CD14-positive monocyte (primary cell): ENCODE measurements around the gene ZNF343. TPM values are rescaled to one million over a fixed set of nuclear protein-coding genes. Genes with fewer than 3 reads are reported as not detected.

Source experiments
- DNase-seq, 3 donors: peaks; one replicate each; pipeline ENCODE4 v3.0.0-alpha.2; 2011 to 2022
- H2AFZ ChIP-seq: 2 replicates; pipeline ENCODE4 v1.6.0; 2012; ENCODE audit warnings: mild to moderate bottlenecking, low read depth, low read length, inconsistent platforms; ENCODE audit not compliant: insufficient read depth, poor library complexity, severe bottlenecking
- H3K27ac ChIP-seq, 2 donors: 1 replicate in 1 of 2; 2 replicates in 1 of 2; pipeline ENCODE4 v1.5.1; 2012 to 2013; ENCODE audit warnings: low read length in 2 of 2, control low read depth in 1 of 2, inconsistent platforms in 1 of 2, low read depth in 1 of 2, mild to moderate bottlenecking in 1 of 2
- H3K27me3 ChIP-seq, 2 donors: one replicate each; pipeline versions ENCODE4 v1.6.0 to v1.6.1; 2011 to 2013; ENCODE audit warnings: low read length in 2 of 2; ENCODE audit not compliant: control insufficient read depth in 2 of 2, insufficient read depth in 2 of 2
- H3K36me3 ChIP-seq, 2 donors: replicated peaks in 1 of 2; 1 replicate in 1 of 2; 2 replicates in 1 of 2; pipeline versions ENCODE4 v1.5.1 to v1.6.1; 2012 to 2013; ENCODE audit warnings: low read length in 2 of 2, control low read depth in 1 of 2, inconsistent platforms in 1 of 2, mild to moderate bottlenecking in 1 of 2; ENCODE audit not compliant: insufficient read depth in 2 of 2, control insufficient read depth in 1 of 2
- H3K4me1 ChIP-seq, 2 donors: 1 replicate in 1 of 2; 2 replicates in 1 of 2; pipeline versions ENCODE4 v1.5.1 to v1.6.1; 2012 to 2013; ENCODE audit warnings: low read length in 2 of 2, control low read depth in 1 of 2, inconsistent platforms in 1 of 2, mild to moderate bottlenecking in 1 of 2, moderate library complexity in 1 of 2; ENCODE audit not compliant: insufficient read depth in 2 of 2, control insufficient read depth in 1 of 2
- H3K4me2 ChIP-seq: replicated peaks from 2 replicates; pipeline ENCODE3; 2012; ENCODE audit warnings: low read length, moderate library complexity, mild to moderate bottlenecking; ENCODE audit not compliant: poor library complexity, severe bottlenecking; ENCODE audit errors: extremely low read depth
- H3K4me3 ChIP-seq, 3 experiments: fragments of 200-600 bp in 1 of 3; sonication (generic) in 1 of 3; replicated peaks in 1 of 3; 1 replicate in 2 of 3; 2 replicates in 1 of 3; pipeline ENCODE4 v1.5.1; 2011 to 2013; ENCODE audit warnings: low read length in 3 of 3, mild to moderate bottlenecking in 3 of 3, control low read depth in 2 of 3, low read depth in 2 of 3, inconsistent platforms in 1 of 3, moderate library complexity in 1 of 3
- H3K79me2 ChIP-seq: 2 replicates; pipeline ENCODE4 v1.6.0; 2012; ENCODE audit warnings: mild to moderate bottlenecking, control low read depth, inconsistent platforms, low read length, moderate library complexity; ENCODE audit not compliant: insufficient read depth
- H3K9ac ChIP-seq: 2 replicates; pipeline ENCODE4 v1.6.0; 2017; ENCODE audit warnings: low read length, mild to moderate bottlenecking; ENCODE audit not compliant: insufficient read depth, poor library complexity, severe bottlenecking
- H3K9me3 ChIP-seq, 2 donors: replicated peaks in 1 of 2; 1 replicate in 1 of 2; 2 replicates in 1 of 2; pipeline versions ENCODE4 v1.5.1 to v1.6.1; 2012 to 2013; ENCODE audit warnings: low read length in 2 of 2, control low read depth in 1 of 2; ENCODE audit not compliant: control insufficient read depth in 1 of 2, insufficient read depth in 1 of 2
- H4K20me1 ChIP-seq: 2 replicates; pipeline ENCODE4 v1.6.0; 2012; ENCODE audit warnings: mild to moderate bottlenecking, low read length, control low read depth, moderate library complexity; ENCODE audit not compliant: insufficient read depth
- H3K27ac Mint-ChIP-seq, 7 donors: one replicate each; pipeline ENCODE4 v1.8.0; 2020; ENCODE audit warnings: mild to moderate bottlenecking in 7 of 7, mixed read lengths in 7 of 7, moderate library complexity in 6 of 7, inconsistent platforms in 2 of 7
- H3K27me3 Mint-ChIP-seq, 3 donors: one replicate each; pipeline ENCODE4 v1.8.0; 2021 to 2022; ENCODE audit warnings: low read depth in 3 of 3, mild to moderate bottlenecking in 3 of 3, mixed read lengths in 3 of 3, moderate library complexity in 3 of 3, inconsistent platforms in 1 of 3
- H3K36me3 Mint-ChIP-seq, 2 donors: one replicate each; pipeline ENCODE4 v1.8.0; 2020; ENCODE audit warnings: mixed read lengths in 2 of 2, inconsistent platforms in 1 of 2, mild to moderate bottlenecking in 1 of 2
- H3K4me1 Mint-ChIP-seq: one replicate; pipeline ENCODE4 v1.8.0; 2020; ENCODE audit warnings: mild to moderate bottlenecking, mixed read lengths
- H3K4me3 Mint-ChIP-seq, 2 donors: one replicate each; pipeline ENCODE4 v1.8.0; 2020; ENCODE audit warnings: mild to moderate bottlenecking in 2 of 2, mixed read lengths in 2 of 2, moderate library complexity in 1 of 2
- H3K9me3 Mint-ChIP-seq, 7 donors: one replicate each; pipeline ENCODE4 v1.8.0; 2020 to 2022; ENCODE audit warnings: mixed read lengths in 7 of 7, mild to moderate bottlenecking in 6 of 7, moderate library complexity in 6 of 7, inconsistent platforms in 2 of 7
- CTCF ChIP-seq: fragments of 200-600 bp; IDR thresholded peaks from one replicate; pipeline ENCODE4 v1.8.0; 2022; ENCODE audit warnings: antibody characterized with exemption, mild to moderate bottlenecking
- WGBS: methylation state at CpG from one replicate; pipeline ENCODE4 v1.1.5; 2013; ENCODE audit warnings: missing lambda C conversion rate; ENCODE audit not compliant: insufficient coverage; 5-methylcytosine and 5-hydroxymethylcytosine counted together
- intact Hi-C, 2 donors: fragments of 100-400 bp; cut with micrococcal nuclease; formaldehyde crosslinking; loops; one replicate each; pipeline versions ENCODE4 v1.15.0 to v1.15.1; 2023
- polyA plus RNA-seq, 3 donors: library from polyadenylated mRNA; depleted of rRNA in 1 of 3; unstranded in 2 of 3; stranded (reverse) in 1 of 3; fragments of 300-500 nt in 2 of 3; fragments of >200 nt in 1 of 3; fragmentation: Illumina TruSeq in 2 of 3; gene quantifications; 1 replicate in 2 of 3; 2 replicates in 1 of 3; pipeline ENCODE4 v1.2.3, GENCODE V29; 2012 to 2021

Gene ZNF343
- polyA plus RNA-seq, 3 donors: 1.3 to 6.7 (median 1.3) TPM

DNA sequence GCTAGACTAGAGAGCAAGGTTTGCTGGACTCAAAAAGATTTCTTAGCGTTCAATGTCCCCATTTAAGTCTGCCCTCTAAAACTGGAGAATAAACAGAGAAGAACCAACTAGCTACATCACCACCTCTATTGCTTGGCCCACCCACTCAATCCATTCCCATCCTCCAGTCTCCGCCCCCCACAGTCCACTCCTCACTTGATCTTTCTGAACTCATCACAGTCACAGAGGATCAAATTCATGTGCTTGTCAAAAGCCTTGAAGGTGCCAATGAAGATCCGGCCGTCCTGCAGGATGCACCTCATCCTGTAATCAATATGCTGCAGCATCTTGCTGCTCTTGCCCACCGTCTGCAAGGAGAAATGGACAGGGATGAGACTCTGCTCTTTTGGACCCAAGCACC lies 41.3 kb downstream of the ZNF343 start:
- TF ChIP-seq CTCF: no peak
- H3K4me2 ChIP-seq: no peak overlapping the region
- DNase-seq: no peak
- intact Hi-C loops: loop anchor here in 1 of 2 donors (10.0 kb wide), 1 partner anchor 1133 kb away; no protein-coding TSS in a partner anchor
- H4K20me1 ChIP-seq: peaks cover 79% of the 10 kb centered on the region
- Mint-ChIP-seq H3K36me3 (peaks cover 55 to 56% of the 10 kb centered on the region in 2 donors), H3K4me3 (no peak overlapping the region), H3K4me1 (peaks cover 26% of the 10 kb centered on the region), H3K9me3 (no peaks in the 10 kb centered on the region), H3K27ac (peak overlapping the region in 2 of 7 donors; percentile 5 to 30), H3K27me3 (peaks cover 0 to 2% (median 0%) of the 10 kb centered on the region in 3 donors)
- H3K9ac ChIP-seq: no peak overlapping the region
- H3K27me3 ChIP-seq: no peaks in the 10 kb centered on the region
- no peak overlapping the region for H3K4me3 ChIP-seq
- no peaks in the 10 kb centered on the region for H3K9me3 ChIP-seq
- WGBS: 97% methylated on average over 5 of the region's 5 CpGs
- H3K4me1 ChIP-seq: peaks cover 17 to 28% of the 10 kb centered on the region in 2 donors
- H3K79me2 ChIP-seq: peaks cover 51% of the 10 kb centered on the region
- H3K36me3 ChIP-seq: peaks cover 59 to 64% of the 10 kb centered on the region in 2 donors
- peak overlapping the region in 1 of 2 donors; percentile 20 for H3K27ac ChIP-seq
- H2AFZ ChIP-seq: no peak overlapping the region

GRCh38 chr20:2465100-2465499 lies 43.6 kb downstream of the ZNF343 start:
- no peak for DNase-seq
- Mint-ChIP-seq H3K27ac (peak overlapping the region in 2 of 7 donors; percentile 41 to 46), H3K36me3 (peaks cover 78 to 79% of the 10 kb centered on the region in 2 donors), H3K9me3 (no peaks in the 10 kb centered on the region), H3K27me3 (peaks cover 0 to 2% (median 0%) of the 10 kb centered on the region in 3 donors), H3K4me1 (peaks cover 21% of the 10 kb centered on the region), H3K4me3 (no peak overlapping the region)
- H3K27me3 ChIP-seq: no peaks in the 10 kb centered on the region
- H3K4me1 ChIP-seq: peaks cover 13 to 18% of the 10 kb centered on the region in 2 donors
- H3K27ac ChIP-seq: no peak overlapping the region
- H3K36me3 ChIP-seq: peaks cover 82 to 87% of the 10 kb centered on the region in 2 donors
- H3K79me2 ChIP-seq: peaks cover 46% of the 10 kb centered on the region
- no peak for TF ChIP-seq CTCF
- no peak overlapping the region for H3K9ac ChIP-seq
- H3K9me3 ChIP-seq: no peaks in the 10 kb centered on the region
- WGBS: 93% methylated on average over 2 of the region's 6 CpGs
- peaks cover 85% of the 10 kb centered on the region for H4K20me1 ChIP-seq
- H3K4me2 ChIP-seq: no peak overlapping the region
- intact Hi-C loops: loop anchor here in 1 of 2 donors (10.0 kb wide), 1 partner anchor 1130 kb away; no protein-coding TSS in a partner anchor
- no peak overlapping the region for H3K4me3 ChIP-seq
- H2AFZ ChIP-seq: no peak overlapping the region
